DMS79 treated with DMSO at 0.1 percent for 48 hours (cell line): ENCODE measurements around the gene PPM1H.

ENCODE experiments used
- DNase-seq: peaks from one replicate; lab custom pipeline; 2025; lab: John Stamatoyannopoulos, UW

Gene PPM1H

GRCh38 chr12:62712681-62713573 is 222.0 kb downstream of the PPM1H start:
- DNase-seq: no peak

- DNase-seq: peak; percentile 41
Observed at GRCh38 chr12:62711631-62712241, 223.2 kb downstream of the PPM1H start.

GRCh38 chr12:62709311-62709710 is 225.6 kb downstream of the PPM1H start:
- no peak for DNase-seq

- no peak for DNase-seq
Observed at GRCh38 chr12:62707939-62708338, 227.0 kb downstream of the PPM1H start.

GRCh38 chr12:62705846-62706245 is 229.1 kb downstream of the PPM1H start:
- DNase-seq: no peak

- no peak for DNase-seq
Observed at GRCh38 chr12:62703011-62703380, 232.0 kb downstream of the PPM1H start.

- DNase-seq: no peak
Observed at GRCh38 chr12:62701492-62701891, 233.5 kb downstream of the PPM1H start.

GRCh38 chr12:62700091-62700880 is 234.7 kb downstream of the PPM1H start:
- no peak for DNase-seq

- no peak for DNase-seq
Observed at GRCh38 chr12:62698701-62699101, 236.2 kb downstream of the PPM1H start.

- DNase-seq: no peak
Observed at GRCh38 chr12:62697893-62698292, 237.1 kb downstream of the PPM1H start.

GRCh38 chr12:62695696-62696095 is 239.3 kb downstream of the PPM1H start:
- no peak for DNase-seq

GRCh38 chr12:62694632-62695031 is 240.3 kb downstream of the PPM1H start:
- DNase-seq: no peak

GRCh38 chr12:62694116-62694515 is 240.8 kb downstream of the PPM1H start:
- DNase-seq: no peak

GRCh38 chr12:62693376-62694050 is 241.4 kb downstream of the PPM1H start:
- DNase-seq: no peak

- DNase-seq: no peak
Observed at GRCh38 chr12:62692884-62693283, 242.1 kb downstream of the PPM1H start.

GRCh38 chr12:62691309-62691708 is 243.6 kb downstream of the PPM1H start:
- no peak for DNase-seq

- no peak for DNase-seq
Observed at GRCh38 chr12:62689042-62689839, 245.7 kb downstream of the PPM1H start.

- DNase-seq: no peak
Observed at GRCh38 chr12:62686938-62687337, 248.0 kb downstream of the PPM1H start.

GRCh38 chr12:62684570-62685295 is 250.2 kb downstream of the PPM1H start:
- no peak for DNase-seq

- no peak for DNase-seq
Observed at GRCh38 chr12:62683776-62684569, 251.0 kb downstream of the PPM1H start.
